Mammary epithelial cell (primary cell): ENCODE data around the gene CD82.

ENCODE experiments used
- CTCF ChIP-seq, 2 donors: IDR thresholded peaks in 1 of 2; conservative IDR thresholded peaks in 1 of 2; 2 replicates each; pipeline ENCODE4 v1.5.1; 2011 to 2012; ENCODE audit warnings: inconsistent platforms in 2 of 2, low read length in 2 of 2, mild to moderate bottlenecking in 2 of 2, control low read depth in 1 of 2, low read depth in 1 of 2; ENCODE audit not compliant: insufficient read depth in 1 of 2; ENCODE audit errors: extremely low read depth in 1 of 2
- EZH2 ChIP-seq: IDR thresholded peaks from 2 replicates; pipeline ENCODE4 v1.6.1; 2012; ENCODE audit warnings: low read length, inconsistent platforms, borderline replicate concordance

- TF ChIP-seq CTCF (conservative IDR thresholded peaks at IDR 0.05 in 1 of 2, IDR thresholded peaks at IDR 0.05 in 1 of 2; ENCODE audit: extremely low read depth in 1 of 2, insufficient read depth in 1 of 2, low read depth in 1 of 2, low read length in 2 of 2), result no peak
- no peak for TF ChIP-seq EZH2
Observed at GRCh38 chr11:44531116-44531504, 34.4 kb upstream of the CD82 start.
